Measurements from ENCODE around the gene SNX3.
A peak's percentile ranks its signal among the peaks of the same experiment; 100 is the strongest.
"Not testable (repeated sequence)": the region's sequence is repeated elsewhere in the genome, so short reads cannot be mapped to it uniquely, and the experiment has no call there.

SNX3 gene

DNA sequence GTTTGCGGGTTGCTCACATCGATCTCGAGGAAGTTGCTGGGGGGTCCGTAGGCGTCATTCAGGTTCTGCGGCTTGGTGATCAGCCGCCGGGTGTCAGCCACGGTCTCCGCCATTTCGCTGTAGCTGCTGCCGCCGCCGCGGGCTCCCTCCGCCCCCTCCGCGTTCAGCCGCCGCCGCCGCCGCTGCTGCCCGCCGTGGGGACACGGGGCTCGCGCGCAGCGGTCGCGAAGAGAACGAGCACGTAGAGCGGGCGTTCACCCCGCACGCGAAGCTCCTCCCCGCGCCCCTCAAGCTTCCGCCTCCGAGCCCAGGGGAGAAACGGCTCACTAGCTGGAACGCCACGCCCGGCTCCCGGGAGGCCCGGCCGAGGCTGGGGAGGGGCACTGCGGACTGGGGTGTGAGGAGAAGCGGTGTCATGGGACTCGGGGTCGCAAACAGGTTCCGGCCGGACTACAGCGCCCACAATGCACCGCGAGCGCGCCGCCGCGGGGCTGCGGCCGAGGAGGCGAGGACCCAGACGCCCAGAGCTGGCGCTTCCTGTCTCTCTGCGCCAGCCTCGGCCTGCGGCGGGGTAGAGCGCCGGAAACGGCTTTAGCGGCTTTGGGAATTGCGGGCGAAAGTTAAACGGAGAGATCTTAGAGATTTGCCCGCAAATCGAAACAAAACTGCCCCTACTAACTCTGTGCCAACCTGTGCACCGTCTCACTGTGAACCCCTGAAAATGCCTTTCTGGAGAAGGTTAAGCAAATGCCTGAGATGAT, at the start of gene SNX3:
Gene SNX3, minus strand, starts transcription at position 232 of the 761 bp plus-strand sequence. Its CDS starts 119 bp downstream, at position 113.
- DNase-seq: peak; percentile 79 to 80

- no peak for DNase-seq
Observed at GRCh38 chr6:108309844-108310243, 49.0 kb upstream of the SNX3 start.

DNA sequence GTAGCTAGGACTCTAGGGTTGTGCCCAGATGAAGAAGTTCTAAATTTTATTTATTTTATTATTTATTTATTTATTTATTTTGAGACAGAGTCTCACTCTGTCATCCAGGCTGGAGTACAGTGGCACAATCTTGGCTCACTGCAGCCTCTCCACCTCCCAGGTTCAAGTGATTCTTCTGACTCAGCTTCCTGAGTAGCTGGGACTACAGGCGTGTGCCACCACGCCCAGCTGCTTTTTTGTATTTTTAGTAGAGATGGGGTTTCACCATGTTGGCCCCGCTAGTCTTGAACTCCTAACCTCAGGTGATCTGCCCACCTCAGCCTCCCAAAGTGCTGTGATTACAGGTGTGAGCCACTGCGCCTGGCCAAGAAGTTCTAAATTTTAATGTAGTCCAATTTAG, 47.8 kb upstream of the SNX3 start:
- DNase-seq: not testable (repeated sequence)

- no peak for DNase-seq
Observed at GRCh38 chr6:108304646-108305045, 43.8 kb upstream of the SNX3 start.

DNA sequence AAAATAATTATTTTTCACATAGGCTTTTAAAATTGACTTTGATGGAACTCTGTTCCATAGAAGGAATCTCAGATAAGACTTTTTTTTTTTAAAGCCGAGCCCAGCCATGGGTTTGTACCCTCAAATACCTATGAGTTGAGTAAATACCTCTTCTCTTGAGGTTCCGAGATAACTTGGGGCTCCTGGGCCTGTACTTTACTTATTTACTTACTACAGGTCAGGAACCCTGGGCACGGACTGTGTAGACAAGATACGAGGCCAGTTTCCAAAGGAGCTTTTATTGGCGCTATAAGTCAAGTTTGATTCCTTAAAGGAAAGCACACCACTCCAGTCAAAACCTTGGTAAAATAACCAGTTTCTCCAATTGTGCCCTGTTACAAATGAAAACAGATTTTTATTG, 41.5 kb upstream of the SNX3 start:
- no peak for DNase-seq

DNA sequence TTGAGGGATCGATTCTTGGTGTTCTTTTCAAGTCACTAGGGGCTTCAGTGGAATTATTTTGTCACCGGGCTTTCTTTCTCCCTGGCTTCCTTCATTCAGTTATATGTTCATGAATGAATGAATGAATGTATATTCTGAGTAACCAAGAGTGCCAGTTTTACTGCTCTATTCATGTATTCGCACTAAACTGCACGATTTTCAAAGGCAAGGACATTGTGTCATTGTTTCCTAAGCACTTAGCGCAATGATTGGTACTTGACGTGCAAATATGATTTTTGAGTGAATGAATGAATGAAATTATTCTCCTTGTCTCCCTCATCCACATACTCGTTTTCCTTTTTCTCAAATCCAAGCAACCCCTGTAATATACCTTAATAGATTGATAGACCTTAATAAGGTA, 34.8 kb upstream of the SNX3 start:
- DNase-seq: no peak

DNA sequence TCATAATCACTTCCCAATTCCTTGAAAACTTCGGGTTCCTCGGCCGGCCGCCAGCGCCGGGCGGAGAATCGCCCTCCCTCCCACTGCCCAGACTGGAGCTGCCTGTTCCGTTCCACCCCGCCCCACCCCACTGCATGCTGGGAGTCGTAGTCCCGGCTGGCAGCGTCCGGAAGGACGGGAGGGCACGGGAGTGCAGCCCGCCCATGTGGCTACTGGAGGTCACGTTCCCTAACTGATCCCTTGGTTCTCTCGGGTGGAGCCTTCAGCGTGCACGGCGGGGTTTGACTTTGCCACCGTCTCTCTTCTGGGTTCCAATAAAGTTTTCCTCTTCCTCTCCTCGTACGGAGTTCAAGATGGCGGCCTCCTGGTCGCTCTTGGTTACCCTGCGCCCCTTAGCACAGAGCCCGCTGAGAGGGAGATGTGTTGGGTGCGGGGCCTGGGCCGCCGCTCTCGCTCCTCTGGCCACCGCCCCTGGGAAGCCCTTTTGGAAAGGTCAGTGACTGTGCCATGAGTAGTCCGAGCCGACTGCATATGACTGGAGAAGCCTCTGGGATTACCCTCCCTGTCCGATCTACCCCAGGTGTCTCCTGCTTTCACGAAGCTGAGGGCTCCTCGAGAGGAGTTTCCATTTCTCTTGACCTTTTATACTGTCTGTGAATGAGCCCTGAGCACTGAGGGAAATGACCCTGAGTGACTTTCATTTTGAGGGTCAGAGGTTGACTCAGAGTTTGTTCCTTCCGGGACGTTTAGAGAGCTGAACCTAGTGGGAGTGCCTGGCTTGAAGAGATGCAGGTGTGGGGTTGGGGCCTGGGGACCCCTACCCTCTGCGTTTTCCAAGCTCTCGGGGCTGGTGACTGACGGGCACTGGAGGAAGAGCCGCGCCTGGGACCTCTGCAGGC, 34.1 kb upstream of the SNX3 start, which contains the start of gene AFG1L:
Gene AFG1L, plus strand, starts transcription at position 328 of the 899 bp plus-strand sequence. Its CDS starts 26 bp downstream, at position 354.
- peak; percentile 85 to 87 for DNase-seq

DNA sequence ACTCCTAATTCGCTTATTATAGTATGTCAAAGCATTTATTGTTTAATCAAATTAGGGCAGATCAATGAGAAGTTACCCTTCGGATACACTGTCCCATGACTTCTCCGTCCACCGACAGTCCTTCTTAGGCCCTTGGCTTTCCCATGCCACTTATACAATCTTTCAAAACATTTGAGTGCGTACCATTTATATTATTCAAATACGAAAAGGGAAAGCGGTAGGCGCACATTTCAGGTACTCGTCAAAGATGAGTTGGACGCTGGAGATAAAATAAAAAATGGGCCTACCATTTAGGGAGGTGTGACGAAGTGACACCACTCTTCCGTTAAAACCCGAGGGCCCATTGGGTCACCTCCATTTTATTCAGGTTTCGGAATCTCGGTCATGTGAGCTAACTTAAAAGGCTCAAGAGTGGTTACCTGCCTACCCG, 33.5 kb upstream of the SNX3 start:
- DNase-seq: no peak

DNA sequence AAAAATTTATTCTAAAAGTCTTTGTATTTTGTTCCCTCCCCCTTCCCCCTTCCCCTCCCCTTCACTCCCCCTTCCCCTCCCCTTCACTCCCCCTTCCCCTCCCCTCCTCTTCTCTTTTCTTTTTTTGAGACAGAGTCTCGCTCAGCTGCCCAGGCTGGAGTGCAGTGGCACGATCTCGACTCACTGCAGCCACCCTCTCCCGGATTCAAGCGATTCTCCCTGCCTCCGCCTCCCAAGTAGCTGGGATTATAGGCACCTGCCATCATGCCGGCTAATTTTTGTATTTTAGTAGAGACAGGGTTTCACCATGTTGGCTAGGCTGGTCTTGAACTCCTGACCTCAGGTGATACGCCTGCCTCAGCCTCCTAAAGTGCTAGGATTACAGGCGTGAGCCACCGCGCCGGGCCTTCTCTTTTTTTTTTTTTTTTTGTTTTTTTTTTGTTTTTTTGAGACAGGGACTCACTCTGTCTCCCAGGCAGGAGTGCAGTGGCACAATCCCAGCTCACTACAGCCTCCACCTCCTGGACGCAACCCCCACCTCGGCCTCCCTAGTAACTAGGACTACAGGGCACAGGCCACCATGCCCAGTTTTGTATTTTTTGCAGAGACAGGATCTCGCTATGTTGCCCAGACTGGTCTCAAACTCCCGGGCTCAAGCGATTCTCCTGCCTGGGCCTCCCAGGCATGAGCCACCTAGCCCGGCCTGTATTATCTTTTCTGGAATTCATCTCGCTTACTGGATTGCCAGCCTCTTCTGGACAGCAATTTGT, 32.9 kb upstream of the SNX3 start:
- no peak for DNase-seq

GRCh38 chr6:108292561-108292960, 31.7 kb upstream of the SNX3 start:
- not testable (repeated sequence) for DNase-seq

DNA sequence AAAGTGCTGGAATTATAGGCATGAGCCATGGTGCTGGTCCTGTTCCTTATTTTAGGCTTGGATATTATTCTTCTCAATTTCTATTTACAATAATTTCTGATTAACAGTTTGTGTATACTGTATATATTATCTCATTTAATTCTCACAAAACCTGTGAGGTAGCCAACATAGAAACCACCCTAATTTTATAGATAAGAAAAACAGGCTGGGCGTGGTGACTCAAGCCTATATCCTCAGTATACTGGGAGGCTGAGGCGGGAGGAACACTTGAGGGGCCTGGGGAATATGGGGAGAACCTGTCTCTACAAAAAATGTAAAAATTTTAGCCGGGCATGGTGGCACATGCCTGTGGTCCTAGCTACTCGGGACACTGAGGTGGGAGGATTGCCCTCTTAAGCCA, 30.3 kb upstream of the SNX3 start:
- DNase-seq: no peak

DNA sequence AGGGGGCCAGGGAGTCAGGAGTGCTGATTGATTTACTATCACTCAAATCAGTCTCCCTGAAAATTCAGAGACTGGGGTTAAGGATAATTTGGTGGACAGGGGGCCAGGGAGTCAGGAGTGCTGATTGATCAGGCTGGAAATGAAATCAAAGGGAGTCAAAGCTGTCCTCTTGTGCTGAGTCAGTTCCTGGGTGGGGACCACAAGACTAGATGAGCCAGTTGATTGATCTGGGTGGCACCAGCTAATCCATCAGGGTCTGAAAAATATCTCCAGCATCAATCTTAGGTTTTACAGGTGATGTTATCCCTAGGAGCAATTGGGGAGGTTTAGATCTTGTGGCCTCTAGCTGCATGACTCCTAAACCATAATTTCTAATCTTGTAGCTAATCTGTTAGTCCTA, 27.9 kb upstream of the SNX3 start:
- no peak for DNase-seq

DNA sequence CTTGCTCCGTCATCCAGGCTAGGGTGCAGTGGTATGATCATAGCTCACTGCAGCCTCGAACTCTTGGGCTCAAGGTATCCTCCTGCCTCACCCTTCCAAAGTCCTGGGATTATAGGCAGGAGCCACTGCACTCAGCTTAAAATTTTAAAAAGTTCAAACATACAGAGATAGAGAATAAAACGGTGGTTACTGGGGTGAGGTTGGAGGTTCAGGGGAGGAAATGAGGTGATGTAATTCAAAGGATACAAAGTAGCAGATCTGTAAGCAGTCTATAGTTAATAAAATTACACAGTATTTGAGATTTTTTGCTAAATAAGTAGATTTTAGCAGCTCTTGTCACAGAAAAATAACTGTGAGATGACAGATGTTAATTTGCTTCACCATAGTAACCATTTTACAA, 26.5 kb upstream of the SNX3 start:
- DNase-seq: no peak

DNA sequence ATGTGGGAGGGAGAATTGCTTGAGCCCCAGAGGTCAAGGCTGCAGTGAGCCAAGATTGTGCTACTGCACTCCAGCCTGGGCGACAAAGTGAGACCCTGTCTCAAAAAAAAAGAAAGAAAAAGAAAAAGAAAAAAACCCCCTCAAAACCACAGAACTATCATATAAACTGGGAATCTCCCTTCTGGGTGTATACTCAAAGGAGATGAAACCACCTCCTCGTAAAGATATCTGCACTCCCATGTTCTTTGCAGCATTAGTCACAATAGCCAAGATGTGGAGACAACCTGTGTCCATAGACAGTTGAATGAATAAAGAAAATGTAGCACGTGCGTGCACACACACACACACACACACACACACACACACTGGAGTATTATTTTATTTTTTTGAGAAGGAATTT, 25.5 kb upstream of the SNX3 start:
- no peak for DNase-seq

- DNase-seq: no peak
Observed at GRCh38 chr6:108285381-108285780, 24.5 kb upstream of the SNX3 start.

DNA sequence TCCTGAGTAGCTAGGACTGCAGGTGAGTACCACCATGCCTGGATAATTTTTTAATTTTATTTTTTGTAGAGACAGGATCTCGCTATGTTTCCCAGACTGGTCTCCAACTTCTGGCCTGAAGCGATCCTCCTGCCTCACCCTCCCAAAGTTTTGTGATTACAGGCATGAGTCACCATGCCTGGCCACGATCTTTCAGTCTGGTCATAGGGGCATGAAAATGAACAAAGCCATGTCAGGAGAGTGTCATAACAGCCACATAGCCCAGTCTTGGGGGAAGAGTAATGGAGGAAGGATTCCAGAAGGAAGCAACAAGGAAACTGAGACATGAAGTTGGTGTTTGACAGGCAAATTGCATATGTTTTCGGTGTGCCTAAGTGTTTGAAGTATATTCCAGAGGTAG, 17.0 kb upstream of the SNX3 start:
- DNase-seq: no peak

DNA sequence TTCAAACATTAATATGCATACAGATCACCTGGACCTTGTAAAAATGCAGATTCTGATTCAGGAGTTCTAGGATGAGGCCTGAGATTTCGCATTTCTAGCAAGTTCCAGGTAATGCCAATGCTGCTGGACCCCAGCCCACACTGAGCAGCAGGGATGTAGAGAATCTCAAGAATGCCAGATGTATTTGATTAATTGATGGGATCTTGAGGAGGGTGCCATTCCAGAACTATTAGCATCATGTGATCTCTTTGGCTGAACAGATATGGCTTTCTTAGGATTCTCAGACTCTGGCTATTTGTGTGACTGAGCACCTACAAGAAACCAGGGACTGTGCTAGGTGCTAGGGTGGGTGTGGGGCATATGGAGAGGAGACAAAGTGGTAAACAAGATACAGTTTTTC, 16.5 kb upstream of the SNX3 start:
- DNase-seq: no peak

DNA sequence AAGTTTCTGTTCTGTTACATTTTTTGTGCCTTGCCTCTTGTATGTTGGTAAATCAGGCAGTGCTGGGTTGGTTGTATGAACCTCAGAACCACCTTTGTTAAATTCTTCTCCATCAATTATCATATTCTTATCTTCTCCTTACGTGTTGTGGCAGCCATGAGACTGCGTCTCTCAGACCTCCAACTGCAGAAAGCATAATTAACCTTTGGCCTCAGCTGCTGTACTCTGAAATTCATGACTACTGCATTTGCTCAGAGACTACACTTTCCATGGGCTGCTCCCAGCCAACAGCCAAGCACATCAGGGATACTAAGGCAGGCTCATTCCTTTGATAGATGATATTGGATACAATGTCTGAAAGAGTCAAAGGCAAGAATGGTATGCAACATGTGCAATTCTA, 15.1 kb upstream of the SNX3 start:
- DNase-seq: no peak

- no peak for DNase-seq
Observed at GRCh38 chr6:108274546-108274945, 13.7 kb upstream of the SNX3 start.

- not testable (repeated sequence) for DNase-seq
Observed at GRCh38 chr6:108269955-108270354, 9.1 kb upstream of the SNX3 start.

GRCh38 chr6:108268845-108269244, 8.0 kb upstream of the SNX3 start:
- DNase-seq: no peak

DNA sequence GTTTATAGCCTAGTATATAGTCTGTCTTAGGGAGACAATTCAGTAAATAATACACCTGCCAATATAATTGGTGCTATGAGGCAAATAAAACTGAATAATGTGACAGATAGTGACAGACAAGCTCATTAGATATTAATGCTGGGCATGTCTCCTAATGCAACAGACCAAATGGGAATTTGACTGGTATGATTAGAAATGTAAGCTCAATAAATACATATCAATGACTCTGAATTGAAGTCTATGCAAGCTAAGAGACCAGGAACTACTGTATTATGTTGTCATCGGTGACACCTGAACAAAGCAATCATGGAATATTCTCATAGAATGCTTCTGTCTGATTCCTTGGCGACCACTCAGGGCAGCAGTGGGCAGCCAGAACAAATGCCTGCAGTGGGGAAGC, 2.5 kb upstream of the SNX3 start:
- DNase-seq: no peak
